ENCODE measurements around the gene KIRREL1.

The KIRREL1 gene

GRCh38 chr1:158045639-158046038 lies 52.2 kb downstream of the KIRREL1 start:
- no peak for TF ChIP-seq CTCF (IDR thresholded peaks at IDR 0.05; ENCODE audit: extremely low read depth, insufficient read depth, missing control alignments)
- DNase-seq (ENCODE audit: low spot score) = no peak
- in situ Hi-C loops (cut with MboI; ENCODE audit: low pct_unique_long_range_greater_than_20kb, low sequenced_read_pairs, unreplicated experiment) = no loop called here

- in situ Hi-C loops (cut with MboI; ENCODE audit: low pct_unique_long_range_greater_than_20kb, low sequenced_read_pairs, unreplicated experiment) = no loop called here
- DNase-seq (ENCODE audit: low spot score) = no peak
- TF ChIP-seq CTCF (IDR thresholded peaks at IDR 0.05; ENCODE audit: extremely low read depth, insufficient read depth, missing control alignments) = no peak
Measured at GRCh38 chr1:158046715-158047510, 53.5 kb downstream of the KIRREL1 start.

- TF ChIP-seq CTCF (IDR thresholded peaks at IDR 0.05; ENCODE audit: extremely low read depth, insufficient read depth, missing control alignments) = no peak
- in situ Hi-C loops (cut with MboI; ENCODE audit: low pct_unique_long_range_greater_than_20kb, low sequenced_read_pairs, unreplicated experiment) = no loop called here
- DNase-seq (ENCODE audit: low spot score) = no peak
Measured at GRCh38 chr1:158048371-158049067, 55.1 kb downstream of the KIRREL1 start.

- in situ Hi-C loops (cut with MboI; ENCODE audit: low pct_unique_long_range_greater_than_20kb, low sequenced_read_pairs, unreplicated experiment) = no loop called here
- no peak for DNase-seq (ENCODE audit: low spot score)
- TF ChIP-seq CTCF (IDR thresholded peaks at IDR 0.05; ENCODE audit: extremely low read depth, insufficient read depth, missing control alignments) = no peak
Measured at GRCh38 chr1:158049853-158050252, 56.4 kb downstream of the KIRREL1 start.

GRCh38 chr1:158053276-158053675 lies 59.8 kb downstream of the KIRREL1 start:
- in situ Hi-C loops (cut with MboI; ENCODE audit: low pct_unique_long_range_greater_than_20kb, low sequenced_read_pairs, unreplicated experiment) = no loop called here
- no peak for DNase-seq (ENCODE audit: low spot score)
- no peak for TF ChIP-seq CTCF (IDR thresholded peaks at IDR 0.05; ENCODE audit: extremely low read depth, insufficient read depth, missing control alignments)

- TF ChIP-seq CTCF (IDR thresholded peaks at IDR 0.05; ENCODE audit: extremely low read depth, insufficient read depth, missing control alignments) = no peak
- no peak for DNase-seq (ENCODE audit: low spot score)
- in situ Hi-C loops (cut with MboI; ENCODE audit: low pct_unique_long_range_greater_than_20kb, low sequenced_read_pairs, unreplicated experiment) = no loop called here
Measured at GRCh38 chr1:158054721-158055120, 61.3 kb downstream of the KIRREL1 start.

All from GM13977 (cell line).